Erythroblast (primary cell): ENCODE results near the gene GNA12.

Experiments used
- GATA1 ChIP-seq: IDR thresholded peaks from 2 replicates; pipeline ENCODE4 v1.6.1; 2011; ENCODE audit warnings: low read depth, mild to moderate bottlenecking, control low read depth, low read length, moderate library complexity
- POLR2A ChIP-seq: IDR thresholded peaks from 2 replicates; pipeline ENCODE4 v1.6.1; 2011; ENCODE audit warnings: mild to moderate bottlenecking, low read length

DNA sequence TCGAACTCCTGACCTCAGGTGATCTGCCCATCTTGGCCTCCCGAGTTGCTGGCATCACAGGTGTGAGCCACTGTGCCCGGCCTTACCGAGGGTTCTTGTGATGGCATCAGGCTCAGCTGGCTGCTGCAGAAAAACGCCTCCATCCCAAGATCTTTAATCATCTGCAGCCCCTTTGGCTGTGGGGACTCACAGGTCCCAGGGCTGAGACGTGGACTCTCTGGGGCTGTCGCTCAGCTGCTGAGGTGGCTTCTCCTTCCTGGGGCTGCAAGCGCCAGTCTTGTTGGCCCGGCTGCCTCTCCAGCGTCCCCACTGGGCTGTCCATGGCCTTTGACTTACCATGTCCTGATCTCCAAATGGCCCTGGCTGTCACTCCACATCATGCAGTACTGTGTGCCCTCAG lies 136.1 kb downstream of the GNA12 start:
- TF ChIP-seq POLR2A: no peak
- no peak for TF ChIP-seq GATA1
